WTC11 (cell line): ENCODE results near the gene ASB13. TPM values are rescaled to one million over a fixed set of nuclear protein-coding genes. Genes with fewer than 3 reads are reported as not detected.

Experiments used
- ATAC-seq: fragments of 200-7000 bp; cut with Tn5 transposase; 2 replicates; pipeline ENCODE4 v1.10.0; 2021; ENCODE audit warnings: mild to moderate bottlenecking, moderate library complexity
- CTCF ChIA-PET: fragments of 300-600 bp; sonication (Branson Sonifier 250); formaldehyde crosslinking; loops from one replicate; lab custom pipeline; 2021; ENCODE audit warnings: antibody characterized with exemption; lab: Charles Lee
- POLR2A ChIA-PET: fragments of 350-600 bp; sonication (Branson Sonifier 250); formaldehyde crosslinking; loops from one replicate; lab custom pipeline; 2021; ENCODE audit warnings: antibody characterized with exemption; lab: Charles Lee
- DNase-seq: peaks from one replicate; pipeline ENCODE4 v3.0.0; 2021; ENCODE audit warnings: low spot score
- H3K27ac Mint-ChIP-seq: 2 replicates; pipeline ENCODE4 v1.8.0; 2021; ENCODE audit warnings: mixed read lengths
- H3K27me3 Mint-ChIP-seq: 2 replicates; pipeline ENCODE4 v1.8.0; 2021; ENCODE audit warnings: low read depth, mild to moderate bottlenecking, moderate library complexity, mixed read lengths
- H3K36me3 Mint-ChIP-seq: 2 replicates; pipeline ENCODE4 v1.8.0; 2021; ENCODE audit warnings: mixed read lengths
- H3K4me1 Mint-ChIP-seq: 2 replicates; pipeline ENCODE4 v1.8.0; 2022; ENCODE audit warnings: mixed read lengths
- H3K4me3 Mint-ChIP-seq: 2 replicates; pipeline ENCODE4 v1.8.0; 2021; ENCODE audit warnings: mild to moderate bottlenecking, moderate library complexity, mixed read lengths
- H3K9me3 Mint-ChIP-seq: 2 replicates; pipeline ENCODE4 v1.8.0; 2021; ENCODE audit warnings: mixed read lengths
- ATF1 ChIP-seq: sonication (generic); formaldehyde crosslinking; IDR thresholded peaks from 2 replicates; pipeline ENCODE4 v1.8.1; 2023; ENCODE audit warnings: mild to moderate bottlenecking, moderate library complexity, missing genetic modification reagents
- CBFB ChIP-seq: sonication (generic); formaldehyde crosslinking; IDR thresholded peaks from 2 replicates; pipeline ENCODE4 v1.8.1; 2022; ENCODE audit warnings: mild to moderate bottlenecking, low read depth, missing genetic modification reagents
- ELF4 ChIP-seq: sonication (generic); formaldehyde crosslinking; IDR thresholded peaks from 2 replicates; pipeline ENCODE4 v1.8.1; 2022; ENCODE audit warnings: low read depth, mild to moderate bottlenecking, moderate library complexity, missing genetic modification reagents
- FOXK1 ChIP-seq: sonication (generic); formaldehyde crosslinking; IDR thresholded peaks from 2 replicates; pipeline ENCODE4 v1.8.0; 2022; ENCODE audit warnings: mild to moderate bottlenecking, moderate library complexity, missing genetic modification reagents
- GRHL2 ChIP-seq: fragments of 250-450 bp; sonication (Bioruptor Pico); IDR thresholded peaks from 2 replicates; pipeline ENCODE4 v1.8.0; 2022; ENCODE audit warnings: mild to moderate bottlenecking, moderate library complexity; ENCODE audit not compliant: insufficient replicate concordance, severe bottlenecking
- HMGA2 ChIP-seq: fragments of 250-450 bp; sonication (Bioruptor Pico); IDR thresholded peaks from 2 replicates; pipeline ENCODE4 v1.4.0; 2021; ENCODE audit warnings: mild to moderate bottlenecking, moderate library complexity
- IRF1 ChIP-seq: sonication (generic); formaldehyde crosslinking; IDR thresholded peaks from 2 replicates; pipeline ENCODE4 v1.8.0; 2023; ENCODE audit warnings: missing genetic modification reagents
- JUN ChIP-seq: sonication (generic); formaldehyde crosslinking; IDR thresholded peaks from 2 replicates; pipeline ENCODE4 v1.8.0; 2023; ENCODE audit warnings: mild to moderate bottlenecking, missing genetic modification reagents
- KAT7 ChIP-seq: sonication (generic); formaldehyde crosslinking; IDR thresholded peaks from 2 replicates; pipeline ENCODE4 v1.8.1; 2023; ENCODE audit warnings: missing genetic modification reagents, mild to moderate bottlenecking, borderline replicate concordance
- NFATC4 ChIP-seq: fragments of 250-450 bp; sonication (Bioruptor Pico); IDR thresholded peaks from 2 replicates; pipeline ENCODE4 v1.9.0; 2021; ENCODE audit warnings: mild to moderate bottlenecking
- NR3C1 ChIP-seq: sonication (generic); formaldehyde crosslinking; conservative IDR thresholded peaks from 2 replicates; pipeline ENCODE4 v1.8.1; 2023; ENCODE audit warnings: low read depth, mild to moderate bottlenecking, missing genetic modification reagents
- SMAD4 ChIP-seq: sonication (generic); formaldehyde crosslinking; IDR thresholded peaks from 2 replicates; pipeline ENCODE4 v1.8.0; 2022; ENCODE audit warnings: mild to moderate bottlenecking, missing genetic modification reagents
- ZNF138 ChIP-seq: sonication (generic); formaldehyde crosslinking; conservative IDR thresholded peaks from 2 replicates; pipeline ENCODE4 v1.8.1; 2022; ENCODE audit warnings: mild to moderate bottlenecking, moderate library complexity, missing genetic modification reagents
- ZNF219 ChIP-seq: sonication (generic); formaldehyde crosslinking; IDR thresholded peaks from 2 replicates; pipeline ENCODE4 v1.8.0; 2023; ENCODE audit warnings: missing genetic modification reagents, mild to moderate bottlenecking, borderline replicate concordance
- ZNF416 ChIP-seq: fragments of 250-450 bp; sonication (Bioruptor Pico); IDR thresholded peaks from 2 replicates; pipeline ENCODE4 v1.9.0; 2021; ENCODE audit warnings: mild to moderate bottlenecking, inconsistent platforms
- ZNF532 ChIP-seq: fragments of 250-450 bp; sonication (Bioruptor Pico); IDR thresholded peaks from 2 replicates; pipeline ENCODE4 v1.9.0; 2021; ENCODE audit warnings: mild to moderate bottlenecking, borderline replicate concordance
- total RNA-seq: library from RNA; stranded (reverse); gene quantifications from 3 replicates; pipeline ENCODE4 v1.2.3, GENCODE V29; 2021
- TF ChIP-seq, protein P1 (sequence below): fragments of 250-450 bp; sonication (Bioruptor Pico); IDR thresholded peaks from 2 replicates; pipeline ENCODE4 v1.9.0; 2021; ENCODE audit warnings: mild to moderate bottlenecking
- TF ChIP-seq, protein P2 (sequence below): sonication (generic); formaldehyde crosslinking; conservative IDR thresholded peaks from 2 replicates; pipeline ENCODE4 v1.8.1; 2022; ENCODE audit warnings: mild to moderate bottlenecking, missing genetic modification reagents
- TF ChIP-seq, protein P3 (sequence below): fragments of 250-450 bp; sonication (Bioruptor Pico); IDR thresholded peaks from 2 replicates; pipeline ENCODE4 v1.8.0; 2021; ENCODE audit warnings: mild to moderate bottlenecking
- TF ChIP-seq, protein P4 (sequence below): fragments of 250-450 bp; sonication (Bioruptor Pico); IDR thresholded peaks from 2 replicates; pipeline ENCODE4 v1.9.0; 2021; ENCODE audit warnings: moderate library complexity, mild to moderate bottlenecking, inconsistent platforms, borderline replicate concordance

Gene ASB13
- total RNA-seq, 1 experiment from 2014 or later, result 23.4 TPM

DNA sequence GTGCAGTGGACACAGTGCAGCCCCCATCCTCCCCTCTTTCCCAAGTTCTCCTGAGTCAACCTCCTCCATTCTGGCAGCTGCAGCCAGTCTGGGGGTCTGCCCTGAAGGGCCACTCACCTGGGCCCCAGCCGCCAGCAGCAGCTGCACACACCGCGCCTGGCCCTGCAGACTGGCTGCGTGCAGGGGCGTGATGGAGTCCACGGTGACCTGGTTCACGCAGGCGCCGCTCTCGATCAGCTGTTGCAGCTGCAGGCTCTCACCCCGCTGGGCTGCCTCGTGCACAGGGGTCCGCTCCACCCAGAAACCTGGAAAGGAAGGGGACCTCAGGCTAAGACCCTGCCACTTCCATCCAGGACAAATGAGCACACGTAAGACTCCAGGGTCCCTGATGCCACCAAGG is 13.6 kb downstream of the ASB13 start (continued):
- no peak for TF ChIP-seq ZNF532 (CRISPR knock-in tag)

GRCh38 chr10:5651388-5651764 is 15.0 kb downstream of the ASB13 start:
- Mint-ChIP-seq H3K4me1 (peaks cover 23% of the 10 kb centered on the region), H3K27ac (no peak overlapping the region), H3K36me3 (peaks cover 16% of the 10 kb centered on the region), H3K27me3 (no peaks in the 10 kb centered on the region), H3K9me3 (no peaks in the 10 kb centered on the region), H3K4me3 (no peak overlapping the region)
- ChIA-PET CTCF (no interaction called here), POLR2A (no interaction called here)
- DNase-seq, result no peak
- TF ChIP-seq FOXK1 (no peak), KAT7 (CRISPR knock-in tag) (no peak), NFATC4 (CRISPR knock-in tag) (no peak), ZNF138 (no peak), GRHL2 (CRISPR knock-in tag) (no peak), ELF4 (no peak), SMAD4 (CRISPR knock-in tag) (no peak), NR3C1 (CRISPR knock-in tag) (no peak), JUN (CRISPR knock-in tag) (no peak), ZNF219 (CRISPR knock-in tag) (no peak), ZNF416 (no peak), IRF1 (CRISPR knock-in tag) (no peak), ATF1 (no peak), CBFB (no peak), HMGA2 (CRISPR knock-in tag) (no peak)
- TF ChIP-seq, protein P1, sequence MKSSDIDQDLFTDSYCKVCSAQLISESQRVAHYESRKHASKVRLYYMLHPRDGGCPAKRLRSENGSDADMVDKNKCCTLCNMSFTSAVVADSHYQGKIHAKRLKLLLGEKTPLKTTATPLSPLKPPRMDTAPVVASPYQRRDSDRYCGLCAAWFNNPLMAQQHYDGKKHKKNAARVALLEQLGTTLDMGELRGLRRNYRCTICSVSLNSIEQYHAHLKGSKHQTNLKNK, result no peak
- TF ChIP-seq, protein P2, sequence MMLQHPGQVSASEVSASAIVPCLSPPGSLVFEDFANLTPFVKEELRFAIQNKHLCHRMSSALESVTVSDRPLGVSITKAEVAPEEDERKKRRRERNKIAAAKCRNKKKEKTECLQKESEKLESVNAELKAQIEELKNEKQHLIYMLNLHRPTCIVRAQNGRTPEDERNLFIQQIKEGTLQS (CRISPR knock-in tag), result no peak
- TF ChIP-seq, protein P3, sequence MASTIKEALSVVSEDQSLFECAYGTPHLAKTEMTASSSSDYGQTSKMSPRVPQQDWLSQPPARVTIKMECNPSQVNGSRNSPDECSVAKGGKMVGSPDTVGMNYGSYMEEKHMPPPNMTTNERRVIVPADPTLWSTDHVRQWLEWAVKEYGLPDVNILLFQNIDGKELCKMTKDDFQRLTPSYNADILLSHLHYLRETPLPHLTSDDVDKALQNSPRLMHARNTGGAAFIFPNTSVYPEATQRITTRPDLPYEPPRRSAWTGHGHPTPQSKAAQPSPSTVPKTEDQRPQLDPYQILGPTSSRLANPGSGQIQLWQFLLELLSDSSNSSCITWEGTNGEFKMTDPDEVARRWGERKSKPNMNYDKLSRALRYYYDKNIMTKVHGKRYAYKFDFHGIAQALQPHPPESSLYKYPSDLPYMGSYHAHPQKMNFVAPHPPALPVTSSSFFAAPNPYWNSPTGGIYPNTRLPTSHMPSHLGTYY, result no peak
- TF ChIP-seq, protein P4, sequence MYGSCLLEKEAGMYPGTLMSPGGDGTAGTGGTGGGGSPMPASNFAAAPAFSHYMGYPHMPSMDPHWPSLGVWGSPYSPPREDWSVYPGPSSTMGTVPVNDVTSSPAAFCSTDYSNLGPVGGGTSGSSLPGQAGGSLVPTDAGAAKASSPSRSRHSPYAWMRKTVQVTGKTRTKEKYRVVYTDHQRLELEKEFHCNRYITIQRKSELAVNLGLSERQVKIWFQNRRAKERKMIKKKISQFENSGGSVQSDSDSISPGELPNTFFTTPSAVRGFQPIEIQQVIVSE (CRISPR knock-in tag), result no peak
- no peak for ATAC-seq
